Natural killer cell (primary cell): ENCODE measurements around the gene RFX3. TPM values are rescaled to one million over a fixed set of nuclear protein-coding genes. Genes with fewer than 3 reads are reported as not detected.

Experiments used
- ATAC-seq, 3 donors: fragments of 150-1000 bp in 2 of 3; fragments of 200-7000 bp in 1 of 3; cut with Tn5 transposase; 1 replicate in 1 of 3; 2 replicates in 2 of 3; pipeline ENCODE4 v1.10.0; 2021; ENCODE audit warnings: mild to moderate bottlenecking in 2 of 3, moderate library complexity in 2 of 3
- DNase-seq, 2 donors: peaks; one replicate each; pipeline versions ENCODE4 v3.0.0 to v3.0.0-alpha.2; 2013 to 2021; ENCODE audit warnings: mixed read lengths in 1 of 2
- H3K27ac ChIP-seq: one replicate; pipeline ENCODE4 v1.5.1; 2013; ENCODE audit warnings: mild to moderate bottlenecking, low read length
- H3K27me3 ChIP-seq: one replicate; pipeline ENCODE4 v1.6.1; 2013; ENCODE audit warnings: low read length; ENCODE audit not compliant: control insufficient read depth, insufficient read depth
- H3K36me3 ChIP-seq: one replicate; pipeline ENCODE4 v1.6.1; 2013; ENCODE audit warnings: low read length; ENCODE audit not compliant: control insufficient read depth, insufficient read depth
- H3K4me1 ChIP-seq: one replicate; pipeline ENCODE4 v1.6.1; 2013; ENCODE audit warnings: low read length; ENCODE audit not compliant: control insufficient read depth, insufficient read depth
- H3K4me3 ChIP-seq: one replicate; pipeline ENCODE4 v1.5.1; 2013; ENCODE audit warnings: low read length
- H3K9me3 ChIP-seq: one replicate; pipeline ENCODE4 v1.6.1; 2013; ENCODE audit warnings: low read length; ENCODE audit not compliant: control insufficient read depth, insufficient read depth
- H3K27ac Mint-ChIP-seq, 2 donors: one replicate each; pipeline ENCODE4 v1.8.0; 2022; ENCODE audit warnings: mild to moderate bottlenecking in 2 of 2, mixed read lengths in 2 of 2, moderate library complexity in 1 of 2
- H3K27me3 Mint-ChIP-seq, 2 donors: one replicate each; pipeline ENCODE4 v1.8.0; 2022; ENCODE audit warnings: low read depth in 2 of 2, mixed read lengths in 2 of 2
- H3K36me3 Mint-ChIP-seq: one replicate; pipeline ENCODE4 v1.8.0; 2022; ENCODE audit warnings: mixed read lengths
- H3K4me1 Mint-ChIP-seq, 2 donors: one replicate each; pipeline ENCODE4 v1.8.0; 2022; ENCODE audit warnings: mixed read lengths in 2 of 2
- H3K4me3 Mint-ChIP-seq: one replicate; pipeline ENCODE4 v1.8.0; 2022; ENCODE audit warnings: mild to moderate bottlenecking, moderate library complexity, mixed read lengths
- H3K9me3 Mint-ChIP-seq, 2 donors: one replicate each; pipeline ENCODE4 v1.8.0; 2022; ENCODE audit warnings: mixed read lengths in 2 of 2
- WGBS: methylation state at CpG from one replicate; pipeline ENCODE4 v1.1.7; 2013; ENCODE audit warnings: missing lambda C conversion rate; ENCODE audit not compliant: insufficient coverage; 5-methylcytosine and 5-hydroxymethylcytosine counted together
- intact Hi-C: fragments of 100-400 bp; cut with micrococcal nuclease; formaldehyde crosslinking; loops from one replicate; pipeline ENCODE4 v1.14.2; 2022
- total RNA-seq, 4 donors: library from RNA; stranded (reverse); fragments of 120-200 nt in 1 of 4; gene quantifications; one replicate each; pipeline versions ENCODE4 v1.2.3 to v1.2.4, GENCODE V29; 2013 to 2022
- TF ChIP-seq, protein P1 (sequence below): fragments of 200-600 bp; IDR thresholded peaks from one replicate; pipeline ENCODE4 v1.8.0; 2022; ENCODE audit warnings: antibody characterized with exemption

The RFX3 gene
- total RNA-seq, 3 donors from 2014 or later (not counting 1 experiment from before 2014, with no cell fraction given): 24.0 to 30.6 (median 30.0) TPM

DNA sequence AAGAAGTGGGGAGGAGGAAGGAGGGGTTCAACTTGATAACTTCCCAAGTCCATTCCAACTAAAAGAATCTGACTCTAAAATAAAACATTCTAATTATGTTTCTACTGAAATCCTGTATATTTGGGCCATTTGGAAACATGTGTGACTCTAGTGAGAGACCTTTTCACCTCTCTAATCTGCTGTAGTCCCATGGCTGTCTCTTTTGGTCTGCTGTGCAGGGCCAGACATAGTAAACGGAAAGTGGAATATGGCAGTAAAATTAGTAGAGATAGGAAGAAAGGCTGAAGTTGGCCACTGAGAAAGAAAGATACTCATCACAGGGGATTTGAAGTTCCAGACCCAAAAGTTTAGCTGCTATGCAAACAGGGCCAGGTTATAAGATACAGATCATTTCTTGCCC is 15.9 kb downstream of the RFX3 start:
- Histone ChIP-seq H3K36me3 (no peaks in the 10 kb centered on the region), H3K4me3 (no peak overlapping the region), H3K9me3 (no peaks in the 10 kb centered on the region), H3K27me3 (no peaks in the 10 kb centered on the region), H3K27ac (no peak overlapping the region), H3K4me1 (no peaks in the 10 kb centered on the region)
- Mint-ChIP-seq H3K27me3 (no peaks in the 10 kb centered on the region), H3K36me3 (no peaks in the 10 kb centered on the region), H3K4me3 (no peak overlapping the region), H3K9me3 (no peaks in the 10 kb centered on the region), H3K27ac (peak overlapping the region in 1 of 2 donors; percentile 41), H3K4me1 (peaks cover 26 to 37% of the 10 kb centered on the region in 2 donors)
- TF ChIP-seq, protein P1, sequence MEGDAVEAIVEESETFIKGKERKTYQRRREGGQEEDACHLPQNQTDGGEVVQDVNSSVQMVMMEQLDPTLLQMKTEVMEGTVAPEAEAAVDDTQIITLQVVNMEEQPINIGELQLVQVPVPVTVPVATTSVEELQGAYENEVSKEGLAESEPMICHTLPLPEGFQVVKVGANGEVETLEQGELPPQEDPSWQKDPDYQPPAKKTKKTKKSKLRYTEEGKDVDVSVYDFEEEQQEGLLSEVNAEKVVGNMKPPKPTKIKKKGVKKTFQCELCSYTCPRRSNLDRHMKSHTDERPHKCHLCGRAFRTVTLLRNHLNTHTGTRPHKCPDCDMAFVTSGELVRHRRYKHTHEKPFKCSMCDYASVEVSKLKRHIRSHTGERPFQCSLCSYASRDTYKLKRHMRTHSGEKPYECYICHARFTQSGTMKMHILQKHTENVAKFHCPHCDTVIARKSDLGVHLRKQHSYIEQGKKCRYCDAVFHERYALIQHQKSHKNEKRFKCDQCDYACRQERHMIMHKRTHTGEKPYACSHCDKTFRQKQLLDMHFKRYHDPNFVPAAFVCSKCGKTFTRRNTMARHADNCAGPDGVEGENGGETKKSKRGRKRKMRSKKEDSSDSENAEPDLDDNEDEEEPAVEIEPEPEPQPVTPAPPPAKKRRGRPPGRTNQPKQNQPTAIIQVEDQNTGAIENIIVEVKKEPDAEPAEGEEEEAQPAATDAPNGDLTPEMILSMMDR: no peak
- 100% methylated on average over 1 of the region's 1 CpG for WGBS
- intact Hi-C loops: no loop called here
- no peak for DNase-seq
- no peak for ATAC-seq

GRCh38 chr9:3508521-3509291 is 17.1 kb downstream of the RFX3 start:
- no peaks in the 10 kb centered on the region for H3K9me3 ChIP-seq
- H3K4me1 ChIP-seq: no peaks in the 10 kb centered on the region
- peak overlapping the region; percentile 3 for H3K4me3 Mint-ChIP-seq
- H3K9me3 Mint-ChIP-seq: no peaks in the 10 kb centered on the region
- whole genome bisulfite sequencing: 95% methylated on average over 3 of the region's 6 CpGs
- DNase-seq (peak in 1 of 2 donors; percentile 18), ATAC-seq (no peak)
- peaks cover 26 to 32% of the 10 kb centered on the region in 2 donors for H3K4me1 Mint-ChIP-seq
- H3K27me3 ChIP-seq: no peaks in the 10 kb centered on the region
- H3K27ac Mint-ChIP-seq: peak overlapping the region; percentile 4 to 51
- H3K27ac ChIP-seq: no peak overlapping the region
- no peak overlapping the region for H3K4me3 ChIP-seq
- no peaks in the 10 kb centered on the region for H3K36me3 Mint-ChIP-seq
- no peaks in the 10 kb centered on the region for H3K27me3 Mint-ChIP-seq
- no peaks in the 10 kb centered on the region for H3K36me3 ChIP-seq
- TF ChIP-seq, protein P1: no peak
- intact Hi-C loops: no loop called here

GRCh38 chr9:3508078-3508431 is 17.7 kb downstream of the RFX3 start:
- Mint-ChIP-seq H3K4me1 (peaks cover 26 to 27% of the 10 kb centered on the region in 2 donors), H3K27ac (peak overlapping the region; percentile 4 to 51), H3K4me3 (peak overlapping the region; percentile 3), H3K9me3 (no peaks in the 10 kb centered on the region), H3K27me3 (no peaks in the 10 kb centered on the region), H3K36me3 (no peaks in the 10 kb centered on the region)
- no peak for ATAC-seq
- TF ChIP-seq, protein P1: no peak
- Histone ChIP-seq H3K27me3 (no peaks in the 10 kb centered on the region), H3K4me1 (no peaks in the 10 kb centered on the region), H3K4me3 (no peak overlapping the region), H3K27ac (no peak overlapping the region), H3K36me3 (no peaks in the 10 kb centered on the region), H3K9me3 (no peaks in the 10 kb centered on the region)
- intact Hi-C loops: no loop called here
- 17% methylated on average over 1 of the region's 2 CpGs for WGBS
- no peak for DNase-seq
